ENCODE results near the gene P2RX3. TPM values are rescaled to one million over a fixed set of nuclear protein-coding genes. Genes with fewer than 3 reads are reported as not detected.

The P2RX3 gene
- total and polyA plus RNA-seq, 2 of the 8 experiments (the other 6 are each of a cell fraction or from before 2014, with no cell fraction given), result 0.45 to 0.47 TPM

GRCh38 chr11:57344826-57345225, 6.7 kb downstream of the P2RX3 start:
- H2BK120ac ChIP-seq (replicated peaks; ENCODE audit: low read depth, low read length), result no peak overlapping the region
- H3K4me1 ChIP-seq (replicated peaks in 1 of 4; ENCODE audit: control insufficient read depth in 3 of 4, insufficient read depth in 4 of 4, low read length in 3 of 4), result peaks cover 6 to 18% (median 8%) of the 10 kb centered on the region in 4 experiments; a peak in 6 of 7 replicates
- TF ChIP-seq RAD21 (IDR thresholded peaks at IDR 0.05 in 1 of 2, conservative IDR thresholded peaks at IDR 0.05 in 1 of 2; ENCODE audit: low read depth in 2 of 2, low read length in 2 of 2) (no peak), CTCF (IDR thresholded peaks at IDR 0.05; ENCODE audit: control extremely low read depth in 1 of 3, insufficient read depth in 1 of 3, low read depth in 1 of 3, low read length in 3 of 3) (peak in 2 of 3 experiments; percentile 2 to 13; a peak in 2 of 4 replicates)
- FAIRE-seq (no peak), DNase-seq (ENCODE audit: low read depth in 1 of 2, low spot score in 2 of 2) (no peak)
- H3K14ac ChIP-seq (ENCODE audit: insufficient read length), result no peak overlapping the region
- no peak overlapping the region for H2BK20ac ChIP-seq (ENCODE audit: low read length)
- H4K20me1 ChIP-seq (replicated peaks in 1 of 2; ENCODE audit: control insufficient read depth in 1 of 2, insufficient read depth in 2 of 2, low read length in 2 of 2), result no peaks in the 10 kb centered on the region
- H3K36me3 ChIP-seq (ENCODE audit: control insufficient read depth in 2 of 4, insufficient read depth in 4 of 4, low read length in 3 of 4), result no peaks in the 10 kb centered on the region
- no peak overlapping the region; the same call in 1 of the 2 replicates for H4K8ac ChIP-seq (ENCODE audit: extremely low read depth, insufficient read depth, low read length)
- 94% methylated on average over 10 of the region's 10 CpGs; no CpG with 5 or more reads in 1 of the 2 experiments for WGBS, 2 experiments (ENCODE audit: extremely low coverage in 1 of 2, insufficient coverage in 1 of 2, insufficient read length in 1 of 2, insufficient replicate concordance in 2 of 2, low coverage in 1 of 2, low lambda C conversion rate in 2 of 2, missing lambda C conversion rate in 1 of 2)
- H3K56ac ChIP-seq (replicated peaks; ENCODE audit: insufficient read length, low read depth, low read length), result no peak overlapping the region
- 0 out of 2 replicates have a peak overlapping the region, but pooled peaks have one; percentile 88 for H2AFZ ChIP-seq (ENCODE audit: low read length)
- H3K27me3 ChIP-seq (replicated peaks in 1 of 4; ENCODE audit: control insufficient read depth in 3 of 4, extremely low read depth in 1 of 4, insufficient read depth in 3 of 4, low read length in 3 of 4), result peaks cover 0 to 9% (median 5%) of the 10 kb centered on the region in 4 experiments; a peak in 4 of 7 replicates
- no peaks in the 10 kb centered on the region for H3K79me1 ChIP-seq (ENCODE audit: low read depth, low read length)
- no peak overlapping the region for H2BK5ac ChIP-seq (ENCODE audit: low read depth, low read length)
- no peak overlapping the region for H3K4me3 ChIP-seq (ENCODE audit: extremely low read depth in 1 of 4, insufficient read depth in 2 of 4, low read depth in 3 of 4, low read length in 4 of 4)
- no peak overlapping the region for H3K27ac ChIP-seq (ENCODE audit: low read depth, low read length)
- H4K91ac ChIP-seq (replicated peaks; ENCODE audit: insufficient read length, low read length), result peak overlapping the region; percentile 82
- ChIA-PET POLR2A (ENCODE audit: partially characterized antibody) (interaction anchor here (0.7 to 45.7 kb wide), 5 partner anchors 9 to 309 kb away, joined by 3 to 1279 read pairs (median 5); partner anchors contain the start of genes SSRP1 and TNKS1BP1), CTCF (ENCODE audit: partially characterized antibody) (interaction anchor here (0.9 to 6.3 kb wide), 11 partner anchors 12 to 185 kb away, joined by 3 to 49 read pairs (median 6); partner anchors contain the start of genes RTN4RL2 and TIMM10)
- no peak overlapping the region for H3K4me2 ChIP-seq (ENCODE audit: insufficient read depth in 1 of 2, low read depth in 2 of 2, low read length in 2 of 2)
- H3K9ac ChIP-seq (replicated peaks in 1 of 4; ENCODE audit: extremely low read depth in 1 of 4, low read depth in 3 of 4, low read length in 3 of 4), result no peak overlapping the region
- no peak overlapping the region for H3K23ac ChIP-seq (ENCODE audit: insufficient read length)
- no peaks in the 10 kb centered on the region for H3K79me2 ChIP-seq (ENCODE audit: control insufficient read depth in 1 of 2, insufficient read depth in 2 of 2, low read length in 2 of 2)
- H2AK5ac ChIP-seq (ENCODE audit: low read depth, low read length), result no peak overlapping the region; the same call in 1 of the 2 replicates
- H4K5ac ChIP-seq (ENCODE audit: insufficient read length, low read depth, low read length), result peak overlapping the region; percentile 30
- H2BK12ac ChIP-seq (ENCODE audit: low read depth, low read length), result peak overlapping the region; percentile 68
- H3K23me2 ChIP-seq (ENCODE audit: low read depth, low read length), result peaks cover 3% of the 10 kb centered on the region
- H3K18ac ChIP-seq (ENCODE audit: extremely low read depth, low read length), result no peak overlapping the region; the same call in 1 of the 2 replicates
- H3K9me3 ChIP-seq (ENCODE audit: insufficient read depth in 2 of 2, low read depth in 1 of 2, low read length in 1 of 2), result no peaks in the 10 kb centered on the region
- H2BK15ac ChIP-seq (ENCODE audit: low read length), result peak overlapping the region; percentile 37; the same call in 1 of the 2 replicates
- peak overlapping the region; percentile 86 for H3K4ac ChIP-seq (replicated peaks; ENCODE audit: insufficient read length, low read depth, low read length)

Data from H1 (cell line).